Right hindlimb (tissue), 1 donor: ENCODE results near the gene KCNJ10.
"Not testable (repeated sequence)": the region's sequence is repeated elsewhere in the genome, so short reads cannot be mapped to it uniquely, and the experiment has no call there.

Source experiments
- DNase-seq: peaks from one replicate; pipeline ENCODE4 v3.0.0-alpha.2; 2018

The KCNJ10 gene

GRCh38 chr1:160053548-160054365, 16.2 kb downstream of the KCNJ10 start:
- DNase-seq, result no peak

DNA sequence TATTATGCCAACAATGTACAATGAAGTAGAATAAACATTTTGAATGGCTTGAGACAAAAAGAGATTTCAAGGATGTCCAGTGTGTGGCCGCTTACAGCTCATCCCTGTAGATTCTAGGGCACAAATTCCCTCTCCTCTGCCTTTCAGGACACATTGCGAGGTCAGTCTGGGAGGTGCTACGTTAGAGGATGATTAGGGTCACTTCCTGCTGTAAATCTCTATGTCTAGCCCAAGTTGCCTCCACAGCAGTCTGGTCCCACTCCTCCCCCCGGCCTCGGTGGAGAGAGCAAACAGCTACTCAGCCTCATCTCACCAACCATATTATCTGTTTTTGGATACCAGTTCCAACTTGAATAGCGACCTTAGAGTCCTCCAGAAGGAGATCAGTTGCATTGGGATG, 17.0 kb downstream of the KCNJ10 start:
- no peak for DNase-seq

DNA sequence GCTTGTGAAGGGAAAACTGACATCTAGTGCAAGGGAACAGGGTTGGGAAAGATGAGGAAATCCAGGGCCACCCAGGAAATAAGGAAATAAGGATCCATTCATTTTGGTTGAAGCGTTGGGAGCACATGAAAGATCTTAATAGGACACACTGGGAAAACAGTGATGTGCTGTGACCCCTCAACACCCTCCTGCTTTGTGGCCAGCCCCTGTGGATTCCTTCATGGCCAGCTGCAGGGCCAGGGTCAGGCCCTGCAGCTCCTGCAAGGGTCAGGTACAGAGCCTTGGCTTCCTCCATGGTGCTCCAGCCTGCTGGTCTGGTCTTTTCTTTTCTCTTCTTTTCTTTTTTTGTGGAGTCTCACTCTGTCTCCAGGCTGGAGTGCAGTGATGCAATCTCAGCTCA, 19.3 kb downstream of the KCNJ10 start:
- no peak for DNase-seq

- not testable (repeated sequence) for DNase-seq
Observed at GRCh38 chr1:160050182-160050581, 19.8 kb downstream of the KCNJ10 start.

DNA sequence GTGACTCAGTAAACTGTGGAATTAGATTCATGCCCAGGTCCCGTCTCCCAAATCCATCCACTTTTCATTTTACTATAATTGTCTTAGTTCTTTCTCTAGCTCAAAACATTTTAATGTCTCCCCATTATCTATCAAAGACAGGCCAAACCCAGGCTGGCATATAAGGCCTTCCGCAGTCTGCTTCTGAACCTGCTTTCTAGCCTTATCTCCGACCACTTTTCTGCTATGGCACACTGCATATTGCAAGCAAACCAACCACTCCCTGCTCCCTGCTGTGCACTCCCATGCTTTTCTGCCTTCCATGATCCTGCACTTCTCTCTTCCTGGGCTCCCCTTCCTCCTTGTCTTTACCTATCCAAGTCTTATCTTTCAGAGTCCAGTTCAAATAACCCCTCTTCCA, 20.9 kb downstream of the KCNJ10 start:
- DNase-seq, result no peak

- DNase-seq, result no peak
Observed at GRCh38 chr1:160048335-160048734, 21.6 kb downstream of the KCNJ10 start.

GRCh38 chr1:160047111-160047991, 22.6 kb downstream of the KCNJ10 start:
- DNase-seq, result no peak

DNA sequence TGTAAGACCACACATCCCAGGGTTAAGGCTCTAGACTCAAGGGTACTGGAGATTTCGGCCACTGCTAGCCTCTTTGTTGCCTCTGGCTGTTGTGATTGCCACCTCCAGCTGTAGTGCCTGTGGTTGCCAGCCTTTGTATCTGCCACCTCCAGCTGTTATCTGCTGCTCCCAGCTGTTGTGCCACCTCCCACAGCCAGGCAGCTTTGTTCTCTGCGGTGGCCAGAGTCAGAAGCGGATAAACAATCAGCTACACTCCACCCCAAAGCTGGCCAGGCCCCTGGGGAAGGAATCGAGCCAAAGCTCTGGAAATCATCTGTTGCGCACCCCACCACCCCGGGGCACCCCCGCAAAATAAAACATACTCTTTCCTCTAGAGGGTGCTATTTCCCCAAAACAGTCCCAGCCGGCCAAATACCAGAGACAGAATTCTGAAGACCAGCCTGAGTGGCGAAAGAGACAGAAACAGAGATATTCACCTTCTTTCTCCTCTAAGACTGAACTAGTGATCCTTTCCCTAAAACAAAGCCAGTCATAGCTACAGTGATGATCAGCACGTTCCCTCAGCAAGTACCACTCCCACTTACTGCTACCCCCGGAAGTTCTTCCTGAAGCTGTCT, 23.4 kb downstream of the KCNJ10 start:
- peak; percentile 79 for DNase-seq

DNA sequence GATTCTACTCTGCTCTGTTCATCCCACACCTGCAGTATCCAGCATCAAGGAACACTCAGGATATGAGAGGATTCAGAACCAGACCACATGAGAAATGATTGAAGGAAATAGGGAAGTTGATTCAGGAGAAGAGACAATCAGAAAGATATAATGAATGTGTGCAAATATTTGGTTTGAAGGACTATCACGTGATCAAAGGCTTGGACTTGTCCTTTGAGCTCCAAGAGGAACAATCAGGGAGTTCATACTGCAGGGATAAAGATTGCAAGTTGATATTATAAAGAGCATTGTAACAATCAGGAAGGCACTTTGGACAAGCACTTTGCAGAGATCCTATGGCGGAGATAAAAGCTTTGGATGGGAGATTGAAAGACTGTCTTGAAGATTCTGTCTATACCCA, 24.3 kb downstream of the KCNJ10 start:
- no peak for DNase-seq

DNA sequence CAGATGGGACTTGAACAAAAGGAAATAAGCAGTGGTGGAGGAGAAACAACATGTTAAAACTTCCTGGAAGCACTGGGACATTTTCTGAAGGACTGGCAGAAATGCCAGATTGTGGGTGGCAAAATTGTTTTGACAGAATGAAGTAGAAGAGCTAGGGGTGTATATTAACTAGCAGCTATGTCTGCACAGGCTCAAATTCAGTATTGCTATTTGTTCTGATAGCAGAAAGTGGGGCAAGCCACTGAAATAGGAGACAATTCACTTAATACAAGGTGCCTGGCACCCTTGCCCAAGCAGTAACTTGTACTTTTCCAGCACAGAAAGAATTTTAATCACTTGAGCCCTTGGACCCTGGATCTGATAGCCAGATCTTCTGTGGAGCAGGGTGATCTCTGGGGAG, 26.4 kb downstream of the KCNJ10 start:
- DNase-seq, result no peak

- no peak for DNase-seq
Observed at GRCh38 chr1:160040476-160040875, 29.5 kb downstream of the KCNJ10 start.

DNA sequence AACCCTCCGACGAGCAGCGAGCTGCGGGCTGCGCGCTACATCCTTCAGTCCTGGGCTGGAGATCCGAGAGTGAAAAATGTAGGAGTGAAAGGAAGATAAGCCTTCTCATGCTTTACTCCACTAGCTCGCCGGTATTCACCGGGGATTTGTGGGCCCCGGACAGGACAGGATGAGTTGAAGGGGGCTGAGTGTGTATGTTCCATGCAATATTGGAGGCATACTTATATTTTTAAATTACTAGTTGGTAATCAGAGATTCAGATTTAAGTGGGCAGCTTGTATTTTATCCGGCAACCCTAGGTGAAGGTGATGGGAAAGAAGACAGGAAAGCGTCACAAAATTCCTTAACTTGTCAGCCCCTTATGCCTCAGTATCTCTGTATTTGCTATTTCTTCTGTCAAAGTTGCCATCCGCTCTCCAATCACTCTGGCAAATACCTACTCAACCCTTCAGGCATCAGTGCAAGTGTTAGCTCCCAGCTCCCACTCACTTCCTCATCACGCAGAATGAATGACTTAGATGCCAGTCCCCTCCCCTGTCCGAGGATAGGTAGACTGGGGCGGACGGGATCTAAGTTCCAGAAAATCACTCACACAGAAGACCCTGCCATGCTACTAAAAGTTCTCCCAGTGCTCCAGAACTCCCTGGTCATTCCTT, 37.7 kb downstream of the KCNJ10 start:
- DNase-seq, result no peak

- peak; percentile 95 for DNase-seq
Observed at GRCh38 chr1:160031365-160032164, 38.4 kb downstream of the KCNJ10 start, which contains the start of gene PIGM. Gene PIGM, minus strand, starts transcription at chr1:160031990. Its CDS starts 251 bp downstream, at chr1:160031739.

DNA sequence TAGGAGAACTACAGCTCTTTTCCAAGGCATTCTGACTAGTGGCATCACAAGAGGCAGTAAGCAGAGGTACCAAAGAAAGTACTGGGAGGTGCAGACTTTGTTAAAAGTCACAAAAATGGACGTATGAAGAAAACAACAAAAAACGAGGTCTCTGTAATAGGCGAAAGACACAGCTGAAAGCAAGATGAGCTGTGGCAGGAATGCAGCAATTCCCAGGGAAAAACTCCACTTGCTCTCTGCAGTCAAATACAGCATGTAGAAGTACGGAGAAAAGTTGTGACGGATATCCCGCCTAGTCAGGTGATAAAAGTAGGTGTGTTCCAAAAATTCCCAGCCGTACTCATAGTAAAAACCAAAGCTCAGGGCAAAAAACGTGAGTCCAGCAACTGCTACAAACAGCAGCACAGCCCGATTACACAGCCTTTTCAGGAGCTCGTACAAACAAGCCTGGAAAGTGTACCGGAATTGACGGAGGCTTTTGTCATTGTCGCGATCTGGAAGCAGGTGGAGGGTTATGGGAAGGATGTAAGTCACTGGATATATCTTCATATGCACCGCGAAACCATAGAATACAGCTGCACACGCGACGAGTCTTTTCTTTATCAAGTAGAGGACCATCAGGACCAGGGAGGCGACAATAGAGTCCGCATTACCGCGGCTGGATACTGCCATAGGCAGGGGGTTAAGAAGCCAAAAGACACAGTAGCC, 39.1 kb downstream of the KCNJ10 start:
- DNase-seq, result no peak

GRCh38 chr1:160028426-160028825, 41.5 kb downstream of the KCNJ10 start:
- DNase-seq, result no peak

DNA sequence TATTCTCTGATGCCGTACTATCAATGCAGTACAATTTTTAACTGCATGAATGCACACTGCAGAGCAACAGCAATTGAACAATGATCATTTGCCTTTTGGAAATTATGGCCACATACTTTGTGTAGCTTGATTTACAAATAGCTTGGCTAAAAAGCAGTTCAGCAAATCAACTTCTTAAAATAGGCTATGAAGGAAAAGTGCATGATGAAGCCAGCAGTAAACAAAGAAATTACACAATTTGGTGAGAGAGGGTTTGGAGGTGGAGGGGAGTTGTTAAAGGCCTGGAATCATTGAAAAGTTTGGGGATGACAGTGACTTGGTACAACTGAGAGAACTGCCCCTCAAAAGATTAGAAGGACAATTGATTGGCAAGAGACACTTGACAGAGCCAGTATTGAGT, 44.6 kb downstream of the KCNJ10 start:
- no peak for DNase-seq

GRCh38 chr1:160024195-160024905, 45.6 kb downstream of the KCNJ10 start:
- no peak for DNase-seq

GRCh38 chr1:160022330-160023310, 47.3 kb downstream of the KCNJ10 start:
- no peak for DNase-seq

GRCh38 chr1:160021376-160022074, 48.4 kb downstream of the KCNJ10 start:
- no peak for DNase-seq
